ENCODE results near the gene GPX7.

GRCh38 chr1:52628614-52629324 lies 26.6 kb downstream of the GPX7 start:
- TF ChIP-seq EZH2 (IDR thresholded peaks at IDR 0.05) (no peak), POLR2AphosphoS5 (IDR thresholded peaks at IDR 0.05; ENCODE audit: borderline replicate concordance, low read depth, low read length) (no peak)
